HepG2 (cell line): ENCODE results near the gene ZNF117.

Source experiments
- SNAPC2 ChIP-seq: sonication (generic); formaldehyde crosslinking; IDR thresholded peaks from 2 replicates; pipeline ENCODE4 v1.8.1; 2022; ENCODE audit warnings: mild to moderate bottlenecking, missing genetic modification reagents
- TF ChIP-seq, protein P1 (sequence below): sonication (generic); formaldehyde crosslinking; IDR thresholded peaks from 2 replicates; pipeline ENCODE4 v1.5.0; 2020; ENCODE audit warnings: mild to moderate bottlenecking, missing genetic modification reagents, moderate library complexity

DNA sequence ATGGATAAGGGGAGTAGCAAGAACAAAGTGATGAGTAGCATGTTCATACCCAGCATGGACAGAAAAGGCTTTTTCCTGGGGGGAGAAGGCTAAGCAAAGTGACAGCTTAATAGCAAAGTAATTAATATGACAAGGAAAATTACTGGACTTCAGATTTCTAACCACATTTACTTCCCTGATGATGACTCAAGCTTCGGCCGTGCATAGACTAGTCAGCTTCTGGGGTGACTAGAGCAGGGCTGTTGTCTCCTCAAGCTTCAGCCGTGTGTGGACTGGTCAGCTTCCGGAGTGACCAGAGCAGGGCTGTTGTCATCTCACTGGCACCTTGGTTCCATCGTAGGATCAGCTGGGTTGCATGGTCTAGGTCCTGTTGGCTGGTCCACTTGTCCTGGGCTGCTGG, 2.1 kb upstream of the ZNF117 start:
- TF ChIP-seq, protein P1, sequence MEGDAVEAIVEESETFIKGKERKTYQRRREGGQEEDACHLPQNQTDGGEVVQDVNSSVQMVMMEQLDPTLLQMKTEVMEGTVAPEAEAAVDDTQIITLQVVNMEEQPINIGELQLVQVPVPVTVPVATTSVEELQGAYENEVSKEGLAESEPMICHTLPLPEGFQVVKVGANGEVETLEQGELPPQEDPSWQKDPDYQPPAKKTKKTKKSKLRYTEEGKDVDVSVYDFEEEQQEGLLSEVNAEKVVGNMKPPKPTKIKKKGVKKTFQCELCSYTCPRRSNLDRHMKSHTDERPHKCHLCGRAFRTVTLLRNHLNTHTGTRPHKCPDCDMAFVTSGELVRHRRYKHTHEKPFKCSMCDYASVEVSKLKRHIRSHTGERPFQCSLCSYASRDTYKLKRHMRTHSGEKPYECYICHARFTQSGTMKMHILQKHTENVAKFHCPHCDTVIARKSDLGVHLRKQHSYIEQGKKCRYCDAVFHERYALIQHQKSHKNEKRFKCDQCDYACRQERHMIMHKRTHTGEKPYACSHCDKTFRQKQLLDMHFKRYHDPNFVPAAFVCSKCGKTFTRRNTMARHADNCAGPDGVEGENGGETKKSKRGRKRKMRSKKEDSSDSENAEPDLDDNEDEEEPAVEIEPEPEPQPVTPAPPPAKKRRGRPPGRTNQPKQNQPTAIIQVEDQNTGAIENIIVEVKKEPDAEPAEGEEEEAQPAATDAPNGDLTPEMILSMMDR (CRISPR knock-in tag) = no peak
- no peak for TF ChIP-seq SNAPC2 (CRISPR knock-in tag)
